Activated naive CD4-positive, alpha-beta T cell treated with anti-CD3 and anti-CD28 coated beads for 36 hours (primary cell): Measurements from ENCODE around the gene TNS1. TPM values are rescaled to one million over a fixed set of nuclear protein-coding genes. Genes with fewer than 3 reads are reported as not detected.

Source experiments
- CTCF ChIA-PET: fragments of 350-600 bp; sonication (Branson Sonifier 250); formaldehyde crosslinking; loops from one replicate; lab custom pipeline; 2021; ENCODE audit warnings: antibody characterized with exemption; lab: Charles Lee
- DNase-seq: peaks from one replicate; pipeline ENCODE4 v3.0.0-alpha.2; 2020
- H3K27ac Mint-ChIP-seq: one replicate; pipeline ENCODE4 v1.8.0; 2021; ENCODE audit warnings: mild to moderate bottlenecking, mixed read lengths
- H3K27me3 Mint-ChIP-seq: one replicate; pipeline ENCODE4 v1.8.0; 2021; ENCODE audit warnings: low read depth, mixed read lengths
- H3K36me3 Mint-ChIP-seq: one replicate; pipeline ENCODE4 v1.8.0; 2021; ENCODE audit warnings: low read depth, mixed read lengths
- H3K4me1 Mint-ChIP-seq: one replicate; pipeline ENCODE4 v1.8.0; 2021; ENCODE audit warnings: low read depth, mixed read lengths
- H3K4me3 Mint-ChIP-seq: one replicate; pipeline ENCODE4 v1.8.0; 2021; ENCODE audit warnings: mild to moderate bottlenecking, moderate library complexity, mixed read lengths
- H3K9me3 Mint-ChIP-seq: one replicate; pipeline ENCODE4 v1.8.0; 2021; ENCODE audit warnings: mixed read lengths
- intact Hi-C: fragments of 100-400 bp; cut with micrococcal nuclease; formaldehyde crosslinking; loops from one replicate; pipeline ENCODE4 v1.15.1; 2023
- total RNA-seq, 2 experiments: library from RNA; stranded (reverse); gene quantifications; one replicate each; pipeline ENCODE4 v1.2.3, GENCODE V29; 2021

Gene TNS1
- total RNA-seq, 2 experiments from 2014 or later = 0.40 to 0.74 TPM

GRCh38 chr2:217911283-217912097 is 91.3 kb downstream of the TNS1 start:
- H3K4me1 Mint-ChIP-seq = no peaks in the 10 kb centered on the region
- CTCF ChIA-PET = interaction anchor here (0.6 kb wide), 2 partner anchors 38 to 52 kb away, joined by 4 to 5 read pairs; no protein-coding TSS in a partner anchor
- intact Hi-C loops = no loop called here

GRCh38 chr2:217910875-217911212 is 92.0 kb downstream of the TNS1 start:
- CTCF ChIA-PET = interaction anchor here (0.6 kb wide), 2 partner anchors 39 to 53 kb away, joined by 4 to 5 read pairs; no protein-coding TSS in a partner anchor
- Mint-ChIP-seq H3K36me3 (no peaks in the 10 kb centered on the region), H3K9me3 (no peaks in the 10 kb centered on the region), H3K4me1 (no peaks in the 10 kb centered on the region), H3K27me3 (peaks cover 9% of the 10 kb centered on the region), H3K4me3 (no peak overlapping the region), H3K27ac (no peak overlapping the region)
- no peak for DNase-seq
- intact Hi-C loops = no loop called here

More at GRCh38 chr2:217911283-217912097, 91.3 kb downstream of the TNS1 start:
- Mint-ChIP-seq H3K27ac (no peak overlapping the region), H3K27me3 (peaks cover 3% of the 10 kb centered on the region), H3K36me3 (no peaks in the 10 kb centered on the region), H3K4me3 (no peak overlapping the region), H3K9me3 (no peaks in the 10 kb centered on the region)
- no peak for DNase-seq

GRCh38 chr2:217909156-217909820 is 93.5 kb downstream of the TNS1 start:
- intact Hi-C loops = no loop called here
- DNase-seq = no peak
- Mint-ChIP-seq H3K36me3 (no peaks in the 10 kb centered on the region), H3K4me3 (no peak overlapping the region), H3K4me1 (no peaks in the 10 kb centered on the region), H3K9me3 (no peaks in the 10 kb centered on the region), H3K27ac (no peak overlapping the region), H3K27me3 (peaks cover 12% of the 10 kb centered on the region)
- CTCF ChIA-PET = no interaction called here

GRCh38 chr2:217908544-217908943 is 94.3 kb downstream of the TNS1 start:
- no peak for DNase-seq
- Mint-ChIP-seq H3K27ac (no peak overlapping the region), H3K4me1 (no peaks in the 10 kb centered on the region), H3K9me3 (no peaks in the 10 kb centered on the region), H3K4me3 (no peak overlapping the region), H3K36me3 (no peaks in the 10 kb centered on the region), H3K27me3 (peaks cover 12% of the 10 kb centered on the region)
- CTCF ChIA-PET = no interaction called here
- intact Hi-C loops = no loop called here

- H3K36me3 Mint-ChIP-seq = no peaks in the 10 kb centered on the region
- H3K27me3 Mint-ChIP-seq = peaks cover 14% of the 10 kb centered on the region
- DNase-seq = no peak
- intact Hi-C loops = no loop called here
- H3K4me3 Mint-ChIP-seq = no peak overlapping the region
- H3K27ac Mint-ChIP-seq = no peak overlapping the region
- H3K4me1 Mint-ChIP-seq = no peaks in the 10 kb centered on the region
- CTCF ChIA-PET = interaction anchor here (1.0 kb wide), 1 partner anchor 22 kb away, joined by 3 read pairs; no protein-coding TSS in a partner anchor
- H3K9me3 Mint-ChIP-seq = no peaks in the 10 kb centered on the region
Observed at GRCh38 chr2:217907266-217907665, 95.5 kb downstream of the TNS1 start.

GRCh38 chr2:217906798-217907197 is 96.0 kb downstream of the TNS1 start:
- Mint-ChIP-seq H3K4me1 (no peaks in the 10 kb centered on the region), H3K27ac (no peak overlapping the region), H3K36me3 (no peaks in the 10 kb centered on the region), H3K9me3 (no peaks in the 10 kb centered on the region), H3K27me3 (peaks cover 14% of the 10 kb centered on the region), H3K4me3 (no peak overlapping the region)
- intact Hi-C loops = no loop called here
- DNase-seq = no peak
- CTCF ChIA-PET = interaction anchor here (1.0 to 1.6 kb wide), 2 partner anchors 20 to 22 kb away, joined by 3 to 5 read pairs; no protein-coding TSS in a partner anchor

GRCh38 chr2:217905896-217906295 is 96.9 kb downstream of the TNS1 start:
- H3K36me3 Mint-ChIP-seq = no peaks in the 10 kb centered on the region
- no peaks in the 10 kb centered on the region for H3K4me1 Mint-ChIP-seq
- no peak overlapping the region for H3K4me3 Mint-ChIP-seq
- intact Hi-C loops = no loop called here
- CTCF ChIA-PET = interaction anchor here (1.0 to 1.6 kb wide), 2 partner anchors 19 to 21 kb away, joined by 3 to 5 read pairs; no protein-coding TSS in a partner anchor
- no peak for DNase-seq
- peaks cover 14% of the 10 kb centered on the region for H3K27me3 Mint-ChIP-seq
- no peaks in the 10 kb centered on the region for H3K9me3 Mint-ChIP-seq
- no peak overlapping the region for H3K27ac Mint-ChIP-seq

GRCh38 chr2:217905395-217905794 is 97.4 kb downstream of the TNS1 start:
- Mint-ChIP-seq H3K27me3 (peaks cover 14% of the 10 kb centered on the region), H3K36me3 (no peaks in the 10 kb centered on the region), H3K9me3 (no peaks in the 10 kb centered on the region), H3K27ac (no peak overlapping the region), H3K4me1 (no peaks in the 10 kb centered on the region), H3K4me3 (no peak overlapping the region)
- no peak for DNase-seq
- CTCF ChIA-PET = interaction anchor here (1.6 kb wide), 1 partner anchor 19 kb away, joined by 5 read pairs; no protein-coding TSS in a partner anchor
- intact Hi-C loops = no loop called here

- no peak overlapping the region for H3K27ac Mint-ChIP-seq
- H3K4me1 Mint-ChIP-seq = no peaks in the 10 kb centered on the region
- H3K9me3 Mint-ChIP-seq = no peaks in the 10 kb centered on the region
- no peaks in the 10 kb centered on the region for H3K36me3 Mint-ChIP-seq
- intact Hi-C loops = no loop called here
- DNase-seq = no peak
- no peak overlapping the region for H3K4me3 Mint-ChIP-seq
- CTCF ChIA-PET = no interaction called here
- peaks cover 14% of the 10 kb centered on the region for H3K27me3 Mint-ChIP-seq
Observed at GRCh38 chr2:217904614-217904965, 98.2 kb downstream of the TNS1 start.

GRCh38 chr2:217903859-217904613 is 98.8 kb downstream of the TNS1 start:
- Mint-ChIP-seq H3K27ac (no peak overlapping the region), H3K9me3 (no peaks in the 10 kb centered on the region), H3K4me3 (no peak overlapping the region), H3K27me3 (peaks cover 14% of the 10 kb centered on the region), H3K36me3 (no peaks in the 10 kb centered on the region), H3K4me1 (no peaks in the 10 kb centered on the region)
- intact Hi-C loops = no loop called here
- CTCF ChIA-PET = no interaction called here
- DNase-seq = no peak

GRCh38 chr2:217903142-217903858 is 99.5 kb downstream of the TNS1 start:
- Mint-ChIP-seq H3K36me3 (no peaks in the 10 kb centered on the region), H3K4me1 (no peaks in the 10 kb centered on the region), H3K27me3 (peaks cover 14% of the 10 kb centered on the region), H3K27ac (no peak overlapping the region), H3K9me3 (no peaks in the 10 kb centered on the region), H3K4me3 (no peak overlapping the region)
- DNase-seq = no peak
- intact Hi-C loops = no loop called here
- CTCF ChIA-PET = no interaction called here
